H1 (cell line): ENCODE results near the gene EIF4ENIF1. TPM values are rescaled to one million over a fixed set of nuclear protein-coding genes. Genes with fewer than 3 reads are reported as not detected.

Experiments
- ASH2L ChIP-seq: fragments of 200-600, 300-600 bp; sonication (generic); IDR thresholded peaks from one replicate; pipeline ENCODE4 v1.7.1; 2017; ENCODE audit warnings: low read length
- BACH1 ChIP-seq: IDR thresholded peaks from 2 replicates; pipeline ENCODE4 v1.6.1; 2012; ENCODE audit warnings: low read length, improper control_type of control experiment
- BCL11A ChIP-seq, 2 experiments: IDR thresholded peaks; one replicate each; pipeline ENCODE4 v1.6.1; 2011; ENCODE audit warnings: low read depth in 2 of 2, low read length in 2 of 2, mild to moderate bottlenecking in 2 of 2
- EP300 ChIP-seq, 2 experiments: IDR thresholded peaks; 1 replicate in 1 of 2; 2 replicates in 1 of 2; pipeline ENCODE4 v1.6.1; 2011 to 2012; ENCODE audit warnings: low read depth in 2 of 2, low read length in 2 of 2, mild to moderate bottlenecking in 2 of 2, borderline replicate concordance in 1 of 2, inconsistent platforms in 1 of 2, moderate library complexity in 1 of 2
- EZH2 ChIP-seq: fragments of 200-600 bp; sonication (generic); IDR thresholded peaks from 2 replicates; pipeline ENCODE4 v1.7.1; 2012; ENCODE audit warnings: low read depth, mild to moderate bottlenecking, moderate library complexity, low read length, inconsistent platforms; ENCODE audit not compliant: severe bottlenecking
- MAFK ChIP-seq: IDR thresholded peaks from 2 replicates; pipeline ENCODE4 v1.6.1; 2012; ENCODE audit warnings: low read depth, mild to moderate bottlenecking, improper control_type of control experiment, low read length
- RFX5 ChIP-seq: IDR thresholded peaks from 2 replicates; pipeline ENCODE4 v1.6.1; 2011; ENCODE audit warnings: low read depth, low read length, improper control_type of control experiment, borderline replicate concordance
- RNF2 ChIP-seq: fragments of 200-900, 300-1000 bp; sonication (generic); IDR thresholded peaks from 2 replicates; pipeline ENCODE4 v1.7.1; 2016; ENCODE audit warnings: borderline replicate concordance, low read depth, mild to moderate bottlenecking, antibody characterized with exemption, low read length; ENCODE audit not compliant: poor library complexity, severe bottlenecking; ENCODE audit errors: missing control alignments
- SAP30 ChIP-seq: fragments of 300-600 bp; sonication (generic); IDR thresholded peaks from 2 replicates; pipeline ENCODE4 v1.7.1; 2012; ENCODE audit warnings: low read length, moderate library complexity, mild to moderate bottlenecking, inconsistent platforms; ENCODE audit not compliant: insufficient read depth, insufficient replicate concordance
- SRF ChIP-seq: IDR thresholded peaks from 2 replicates; pipeline ENCODE4 v1.6.1; 2011; ENCODE audit warnings: mild to moderate bottlenecking, low read depth, low read length, moderate library complexity
- TAF1 ChIP-seq: IDR thresholded peaks from 2 replicates; pipeline ENCODE4 v1.6.1; 2011; ENCODE audit warnings: mild to moderate bottlenecking, low read depth, low read length
- polyA plus RNA-seq, 7 experiments: library from polyadenylated mRNA; depleted of rRNA in 3 of 7; stranded (reverse) in 5 of 7; unstranded in 2 of 7; fragments of >200 nt in 5 of 7; fragments of 200-250 nt in 2 of 7; gene quantifications; 1 replicate in 5 of 7; 2 replicates in 1 of 7; 4 replicates in 1 of 7; pipeline versions ENCODE4 v1.2.1 to v1.2.3, GENCODE V29; 2011 to 2013; ENCODE audit warnings: missing spikeins in 2 of 7, mixed read lengths in 2 of 7
- total RNA-seq: library from RNA; stranded (reverse); fragmentation: NEBNext Ultra II Directional; extraction: Animal tissue kit (Norgen Biotek cat#: 25700); gene quantifications from 2 replicates; pipeline ENCODE4 v1.2.1, GENCODE V29; 2021
- TF ChIP-seq, protein P1 (sequence below): IDR thresholded peaks from 2 replicates; pipeline ENCODE4 v1.6.1; 2011; ENCODE audit warnings: low read depth, mild to moderate bottlenecking, low read length; ENCODE audit not compliant: insufficient read depth
- TF ChIP-seq, protein P2 (sequence below), 3 experiments: IDR thresholded peaks; 1 replicate in 2 of 3; 2 replicates in 1 of 3; pipeline versions ENCODE4 v1.5.1 to v1.6.1; 2011; ENCODE audit warnings: low read length in 3 of 3, mild to moderate bottlenecking in 3 of 3, inconsistent platforms in 2 of 3, low read depth in 1 of 3, moderate library complexity in 1 of 3; ENCODE audit not compliant: insufficient read depth in 1 of 3; ENCODE audit errors: control extremely low read depth in 1 of 3

The EIF4ENIF1 gene
- total and polyA plus RNA-seq, 2 of the 8 experiments (the other 6 are each of a cell fraction or from before 2014, with no cell fraction given): 21.9 to 23.6 TPM

DNA sequence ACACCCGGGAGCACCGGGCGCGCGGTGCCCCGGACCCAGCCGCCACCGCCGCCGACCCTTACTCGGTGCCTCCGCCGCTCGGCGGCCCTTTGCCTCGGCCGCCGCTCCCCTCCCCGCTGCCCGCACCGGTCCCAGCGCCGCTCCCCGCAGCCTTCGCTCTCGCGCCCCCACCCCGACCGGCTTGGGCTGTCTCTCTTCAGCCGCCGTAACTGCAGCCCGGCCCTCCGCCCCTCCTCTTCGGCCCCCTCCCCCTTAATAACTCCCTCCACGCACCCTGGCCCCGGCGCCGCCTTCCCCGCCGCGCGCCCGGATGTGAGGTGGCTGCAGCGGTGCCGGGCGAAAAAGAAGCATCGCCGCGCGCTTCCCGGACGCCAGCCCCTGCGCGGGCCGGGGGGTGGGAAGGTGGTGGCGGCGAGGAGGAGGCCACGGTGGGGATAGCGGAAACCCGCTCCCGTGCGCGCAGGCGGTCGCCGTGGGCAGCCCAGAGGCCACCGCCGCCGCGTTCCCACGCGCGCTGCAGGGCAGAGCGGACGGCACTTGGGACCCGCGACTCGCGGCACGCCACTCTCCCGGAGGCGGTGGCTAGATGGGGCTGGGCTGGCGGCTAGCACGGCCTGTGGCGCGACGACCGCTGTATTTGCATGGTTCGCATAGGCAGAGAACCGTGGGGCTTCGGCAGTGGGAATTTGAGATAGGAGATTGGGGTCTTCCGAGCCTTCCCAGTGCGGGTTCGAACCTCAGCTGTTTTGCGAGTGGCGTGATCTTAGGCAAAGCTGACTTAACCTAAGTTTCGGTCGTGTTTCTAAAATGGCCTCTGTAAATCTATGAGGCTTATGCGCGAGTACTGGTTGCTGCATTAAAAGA is at the start of gene EIF4ENIF1 (continued):
- TF ChIP-seq, protein P1, sequence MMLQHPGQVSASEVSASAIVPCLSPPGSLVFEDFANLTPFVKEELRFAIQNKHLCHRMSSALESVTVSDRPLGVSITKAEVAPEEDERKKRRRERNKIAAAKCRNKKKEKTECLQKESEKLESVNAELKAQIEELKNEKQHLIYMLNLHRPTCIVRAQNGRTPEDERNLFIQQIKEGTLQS: no peak
- TF ChIP-seq EP300 (IDR thresholded peaks at IDR 0.05; ENCODE audit: borderline replicate concordance in 1 of 2, low read depth in 2 of 2, low read length in 2 of 2): peak in 1 of 2 experiments; percentile 10; a peak in 1 of 3 replicates
- TF ChIP-seq EZH2: peak; percentile 35
- TF ChIP-seq MAFK: no peak
- TF ChIP-seq SRF: no peak
- TF ChIP-seq, protein P2, sequence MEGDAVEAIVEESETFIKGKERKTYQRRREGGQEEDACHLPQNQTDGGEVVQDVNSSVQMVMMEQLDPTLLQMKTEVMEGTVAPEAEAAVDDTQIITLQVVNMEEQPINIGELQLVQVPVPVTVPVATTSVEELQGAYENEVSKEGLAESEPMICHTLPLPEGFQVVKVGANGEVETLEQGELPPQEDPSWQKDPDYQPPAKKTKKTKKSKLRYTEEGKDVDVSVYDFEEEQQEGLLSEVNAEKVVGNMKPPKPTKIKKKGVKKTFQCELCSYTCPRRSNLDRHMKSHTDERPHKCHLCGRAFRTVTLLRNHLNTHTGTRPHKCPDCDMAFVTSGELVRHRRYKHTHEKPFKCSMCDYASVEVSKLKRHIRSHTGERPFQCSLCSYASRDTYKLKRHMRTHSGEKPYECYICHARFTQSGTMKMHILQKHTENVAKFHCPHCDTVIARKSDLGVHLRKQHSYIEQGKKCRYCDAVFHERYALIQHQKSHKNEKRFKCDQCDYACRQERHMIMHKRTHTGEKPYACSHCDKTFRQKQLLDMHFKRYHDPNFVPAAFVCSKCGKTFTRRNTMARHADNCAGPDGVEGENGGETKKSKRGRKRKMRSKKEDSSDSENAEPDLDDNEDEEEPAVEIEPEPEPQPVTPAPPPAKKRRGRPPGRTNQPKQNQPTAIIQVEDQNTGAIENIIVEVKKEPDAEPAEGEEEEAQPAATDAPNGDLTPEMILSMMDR (IDR thresholded peaks at IDR 0.05; ENCODE audit: control extremely low read depth in 1 of 3, insufficient read depth in 1 of 3, low read depth in 1 of 3, low read length in 3 of 3): no peak
- no peak for TF ChIP-seq SAP30
- no peak for TF ChIP-seq RNF2
- no peak for TF ChIP-seq BCL11A (IDR thresholded peaks at IDR 0.05; ENCODE audit: low read depth in 2 of 2, low read length in 2 of 2)
- TF ChIP-seq TAF1: no peak
- TF ChIP-seq RFX5: no peak
- TF ChIP-seq BACH1: peak; percentile 68
- peak; percentile 87 for TF ChIP-seq ASH2L
